22Rv1 (cell line): ENCODE data around the gene CNN3.

Experiments
- CTCF ChIP-seq: fragments of 450-650 bp; IDR thresholded peaks from 2 replicates; pipeline ENCODE4 v1.5.1; 2017; ENCODE audit warnings: mild to moderate bottlenecking
- ZFX ChIP-seq: fragments of 450-650 bp; IDR thresholded peaks from 2 replicates; pipeline ENCODE4 v1.6.1; 2017; ENCODE audit warnings: antibody characterized with exemption, borderline replicate concordance

- TF ChIP-seq CTCF (no peak), ZFX (no peak)
These were observed 75.3 kb downstream of the CNN3 start for GRCh38 chr1:94851571-94851970.
